ENCODE measurements around the gene GABBR1.

DNA sequence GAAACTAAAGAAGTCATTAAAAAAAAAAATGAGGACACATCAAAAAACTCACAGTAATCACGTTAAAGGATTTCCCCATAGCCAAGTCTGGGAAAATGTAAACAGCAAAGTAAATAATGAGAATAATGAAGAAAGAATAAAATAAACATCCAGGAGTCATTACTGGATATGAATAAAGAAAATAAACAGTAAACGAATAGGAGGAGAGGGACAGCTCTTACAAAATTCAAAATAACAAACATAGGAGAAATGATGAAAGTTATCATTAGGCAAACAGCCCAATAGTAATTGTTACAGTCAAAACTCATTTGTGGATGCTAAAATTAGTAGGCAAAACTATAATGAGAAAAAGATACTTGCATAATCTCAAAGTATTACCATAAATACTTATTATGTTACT is 65.4 kb downstream of the GABBR1 start:
- TF ChIP-seq, protein P1, sequence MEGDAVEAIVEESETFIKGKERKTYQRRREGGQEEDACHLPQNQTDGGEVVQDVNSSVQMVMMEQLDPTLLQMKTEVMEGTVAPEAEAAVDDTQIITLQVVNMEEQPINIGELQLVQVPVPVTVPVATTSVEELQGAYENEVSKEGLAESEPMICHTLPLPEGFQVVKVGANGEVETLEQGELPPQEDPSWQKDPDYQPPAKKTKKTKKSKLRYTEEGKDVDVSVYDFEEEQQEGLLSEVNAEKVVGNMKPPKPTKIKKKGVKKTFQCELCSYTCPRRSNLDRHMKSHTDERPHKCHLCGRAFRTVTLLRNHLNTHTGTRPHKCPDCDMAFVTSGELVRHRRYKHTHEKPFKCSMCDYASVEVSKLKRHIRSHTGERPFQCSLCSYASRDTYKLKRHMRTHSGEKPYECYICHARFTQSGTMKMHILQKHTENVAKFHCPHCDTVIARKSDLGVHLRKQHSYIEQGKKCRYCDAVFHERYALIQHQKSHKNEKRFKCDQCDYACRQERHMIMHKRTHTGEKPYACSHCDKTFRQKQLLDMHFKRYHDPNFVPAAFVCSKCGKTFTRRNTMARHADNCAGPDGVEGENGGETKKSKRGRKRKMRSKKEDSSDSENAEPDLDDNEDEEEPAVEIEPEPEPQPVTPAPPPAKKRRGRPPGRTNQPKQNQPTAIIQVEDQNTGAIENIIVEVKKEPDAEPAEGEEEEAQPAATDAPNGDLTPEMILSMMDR (IDR thresholded peaks at IDR 0.05): no peak
- TF ChIP-seq POLR2A (IDR thresholded peaks at IDR 0.05): no peak
